SK-N-SH (cell line): ENCODE data around the gene SREBF2.

Source experiments
- CHD2 ChIP-seq: fragments of 150-350 bp; IDR thresholded peaks from 2 replicates; pipeline ENCODE4 v1.6.1; 2018; ENCODE audit warnings: low read length; ENCODE audit not compliant: partially characterized antibody
- CTCF ChIP-seq: fragments of 200-600 bp; sonication (generic); IDR thresholded peaks from 2 replicates; pipeline ENCODE4 v1.6.1; 2017; ENCODE audit warnings: antibody characterized with exemption, mild to moderate bottlenecking, moderate library complexity
- FOXM1 ChIP-seq: IDR thresholded peaks from 2 replicates; pipeline ENCODE4 v1.4.0; 2012; ENCODE audit warnings: low read depth, mild to moderate bottlenecking
- NFIC ChIP-seq: IDR thresholded peaks from 2 replicates; pipeline ENCODE4 v1.4.0; 2012; ENCODE audit warnings: borderline replicate concordance
- NRF1 ChIP-seq: IDR thresholded peaks from 2 replicates; pipeline ENCODE4 v1.6.1; 2012; ENCODE audit warnings: low read depth, mild to moderate bottlenecking, low read length
- SMC3 ChIP-seq: IDR thresholded peaks from 2 replicates; pipeline ENCODE4 v1.6.1; 2012; ENCODE audit warnings: low read depth, low read length, improper control_type of control experiment
- ZBTB33 ChIP-seq: IDR thresholded peaks from 2 replicates; pipeline ENCODE4 v1.4.0; 2012; ENCODE audit warnings: low read depth, borderline replicate concordance

- TF ChIP-seq CHD2 (no peak), FOXM1 (no peak), NRF1 (no peak), ZBTB33 (no peak), NFIC (peak; percentile 18; the same call in 1 of the 2 replicates), CTCF (no peak), SMC3 (no peak)
Observed at GRCh38 chr22:41876275-41876674, 43.4 kb downstream of the SREBF2 start.
